COLO829 (cell line): ENCODE data around the gene ADAM23.
A peak's percentile ranks its signal among the peaks of the same experiment; 100 is the strongest.

Source experiments
- DNase-seq: peaks from one replicate; pipeline ENCODE4 v3.0.0; 2012; ENCODE audit warnings: low spot score

ADAM23 gene

DNA sequence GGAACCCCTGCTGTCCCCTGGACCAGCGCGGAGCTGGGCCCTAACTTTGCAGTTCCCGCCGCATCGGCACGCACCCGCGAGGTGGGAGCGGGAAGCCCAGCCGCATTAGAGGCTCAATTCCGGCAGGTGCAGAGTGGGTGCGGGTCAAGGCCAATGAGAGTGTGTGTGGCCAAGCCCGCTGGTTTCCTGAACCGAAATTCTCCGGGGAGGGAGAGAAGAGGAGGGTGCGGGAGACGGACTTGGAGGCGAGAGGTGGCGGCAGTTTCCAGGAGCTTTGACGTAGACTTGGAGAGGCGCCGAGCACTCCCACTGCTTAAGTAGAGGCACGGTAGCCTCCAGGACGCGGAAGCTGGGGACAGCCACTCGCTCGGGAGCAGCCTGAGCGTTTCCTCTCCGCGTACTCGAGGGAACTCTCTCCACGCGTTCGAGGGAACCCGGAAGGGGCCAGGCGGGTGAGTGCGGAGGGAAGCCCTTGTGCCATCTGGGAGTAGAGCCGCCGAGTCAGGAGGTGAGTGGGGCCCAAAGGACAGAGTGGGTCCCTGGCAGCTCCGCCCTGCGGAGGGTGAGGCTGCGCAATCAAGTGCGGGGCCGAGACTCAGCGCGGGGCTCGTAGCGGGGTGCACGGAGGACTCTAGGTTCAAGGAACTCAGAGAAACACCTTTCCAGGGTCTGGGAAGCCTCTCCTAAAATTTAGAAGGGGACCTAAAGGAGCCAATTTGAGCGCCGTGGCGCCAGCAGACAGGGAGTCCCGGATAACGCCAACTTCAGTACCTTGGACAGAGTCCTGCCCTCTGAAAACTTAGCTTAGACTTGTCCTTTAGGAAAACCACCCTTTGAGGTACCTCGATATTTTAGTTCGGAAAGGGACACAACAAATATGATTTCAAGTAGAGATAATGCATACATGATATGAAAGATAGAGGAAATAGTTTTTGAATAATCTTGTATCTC is 199.0 kb downstream of the ADAM23 start, which contains the start of gene FAM237A:
Gene FAM237A, plus strand, starts transcription at position 413 of the 951 bp plus-strand sequence. CDS start 1,750 bp downstream, outside the sequence.
- peak; percentile 57 for DNase-seq

DNA sequence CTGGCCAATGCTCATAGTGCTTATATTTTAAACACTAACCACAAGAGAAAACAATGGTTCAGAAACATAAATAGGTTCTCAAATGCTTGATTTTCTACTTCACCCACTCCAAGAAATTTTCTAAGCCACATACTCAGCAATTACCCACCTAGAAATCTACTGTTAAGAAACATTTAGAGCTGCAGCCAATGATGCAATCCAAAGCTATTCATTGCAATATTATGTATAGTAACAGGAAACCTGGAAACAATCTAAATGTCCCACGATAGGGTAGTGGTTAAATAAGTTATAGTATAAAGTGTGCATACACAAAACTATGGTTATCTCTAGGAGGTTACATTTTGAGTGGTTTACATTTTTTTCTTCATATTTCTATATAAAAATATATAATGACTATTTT is 204.7 kb downstream of the ADAM23 start:
- DNase-seq, result no peak

DNA sequence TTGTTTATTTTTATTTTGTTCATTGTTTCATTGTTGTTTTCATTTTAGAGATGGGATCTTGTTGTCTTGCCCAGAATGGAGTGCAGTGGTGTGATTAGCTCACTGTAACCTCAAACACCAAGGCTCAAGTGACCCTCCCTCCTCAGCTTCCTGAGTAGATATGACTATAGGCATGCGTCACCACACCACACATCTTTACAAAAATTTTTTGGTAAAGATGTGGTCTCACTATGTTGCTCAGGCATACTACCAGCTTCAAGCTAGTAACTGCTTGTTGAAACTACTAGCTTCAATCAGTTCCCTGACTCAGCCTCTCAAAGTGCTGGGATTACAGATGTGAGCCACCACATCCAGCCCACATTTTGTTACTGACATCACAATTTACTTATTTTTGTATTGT is 213.8 kb downstream of the ADAM23 start:
- no peak for DNase-seq

DNA sequence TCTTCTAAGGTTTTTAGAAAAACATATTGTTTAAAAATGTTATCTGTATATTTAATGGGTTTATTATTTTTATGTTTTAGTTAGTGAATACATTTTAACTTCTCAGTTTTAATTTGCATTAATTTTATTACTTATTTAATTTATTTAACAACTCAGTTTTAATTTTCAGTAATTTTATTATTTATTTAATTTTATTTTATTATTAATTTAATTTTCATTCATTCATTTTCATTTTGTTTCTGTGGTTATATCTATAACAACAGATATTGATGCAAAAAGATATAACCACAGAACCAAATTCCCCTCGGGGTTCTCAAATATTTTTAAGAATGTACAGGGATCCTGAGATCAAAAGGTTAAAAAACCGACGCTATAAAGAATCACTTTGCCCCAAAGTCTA is 221.9 kb downstream of the ADAM23 start:
- DNase-seq, result no peak
